ENCODE data around the gene SPP2. TPM values are rescaled to one million over a fixed set of nuclear protein-coding genes. Genes with fewer than 3 reads are reported as not detected.

SPP2 gene
- total and polyA plus RNA-seq, 9 of the 15 experiments (the other 6 are each of a cell fraction or from before 2014, with no cell fraction given): not detected

GRCh38 chr2:234126146-234126470, 75.6 kb downstream of the SPP2 start (continued):
- no peak for TF ChIP-seq ZKSCAN1 (IDR thresholded peaks at IDR 0.05; ENCODE audit: low read depth, low read length)
- no peak for TF ChIP-seq SMAD3 (CRISPR knock-in tag; conservative IDR thresholded peaks at IDR 0.05)
- no peak for TF ChIP-seq L3MBTL2 (IDR thresholded peaks at IDR 0.05)
- no peak for TF ChIP-seq ZBTB33 (CRISPR knock-in tag; IDR thresholded peaks at IDR 0.05)

Other genes with a start within 250 kb of the SPP2 start
- gene HJURP, start 196.2 kb upstream of the SPP2 start, total RNA-seq (2014; rRNA removed): 24.2 and 24.5 TPM in 2 replicates
- 27.8 and 32.5 TPM in 2 replicates for gene HJURP, start 196.2 kb upstream of the SPP2 start, total RNA-seq (2014; rRNA removed; fragmentation: Illumina TruSeq; extraction: Trizol)
- 27.2 and 28.3 TPM in 2 replicates for gene HJURP, start 196.2 kb upstream of the SPP2 start, total RNA-seq (2015; rRNA removed; fragmentation: Illumina TruSeq; extraction: Trizol)
- gene HJURP, start 196.2 kb upstream of the SPP2 start, total RNA-seq (2021): 43.6 and 46.4 TPM in 2 replicates
- 102 and 106 TPM in 2 replicates for gene HJURP, start 196.2 kb upstream of the SPP2 start, polyA plus RNA-seq (2011; rRNA removed)
- gene HJURP, start 196.2 kb upstream of the SPP2 start, polyA plus RNA-seq (2014; fragmentation: Illumina TruSeq; extraction: Trizol): 40.1 and 43.5 TPM in 2 replicates
- gene HJURP, start 196.2 kb upstream of the SPP2 start, polyA plus RNA-seq (2014; fragmentation: Nextera tagmentation; extraction: Ambion mirVana): 10 to 100 TPM; 13.8 to 19.1 TPM
- gene HJURP, start 196.2 kb upstream of the SPP2 start, polyA plus RNA-seq (2014; rRNA removed): 42.1 and 43.1 TPM in 2 replicates
- gene TRPM8, start 133.3 kb upstream of the SPP2 start, total RNA-seq (2014; rRNA removed): not detected in 2 replicates
- gene TRPM8, start 133.3 kb upstream of the SPP2 start, total RNA-seq (2014; rRNA removed; fragmentation: Illumina TruSeq; extraction: Trizol): not detected in 2 replicates
- gene TRPM8, start 133.3 kb upstream of the SPP2 start, total RNA-seq (2015; rRNA removed; fragmentation: Illumina TruSeq; extraction: Trizol): not detected in 2 replicates
- not detected in 2 replicates for gene TRPM8, start 133.3 kb upstream of the SPP2 start, total RNA-seq (2021)
- gene TRPM8, start 133.3 kb upstream of the SPP2 start, polyA plus RNA-seq (2011; rRNA removed): not detected in 2 replicates
- gene TRPM8, start 133.3 kb upstream of the SPP2 start, polyA plus RNA-seq (2014; fragmentation: Illumina TruSeq; extraction: Trizol): not detected in 2 replicates
- not detected for gene TRPM8, start 133.3 kb upstream of the SPP2 start, polyA plus RNA-seq (2014; fragmentation: Nextera tagmentation; extraction: Ambion mirVana)
- not detected in 2 replicates for gene TRPM8, start 133.3 kb upstream of the SPP2 start, polyA plus RNA-seq (2014; rRNA removed)

All from K562 (cell line).